PFSK-1 (cell line): ENCODE results near the gene ZCCHC8. TPM values are rescaled to one million over a fixed set of nuclear protein-coding genes. Genes with fewer than 3 reads are reported as not detected.

ENCODE experiments used
- FOXP2 ChIP-seq: optimal IDR thresholded peaks from 2 replicates; pipeline ENCODE3; 2011; ENCODE audit warnings: borderline replicate concordance, control low read depth, inconsistent platforms; ENCODE audit not compliant: insufficient read depth; ENCODE audit errors: extremely low read length, extremely low read depth
- POLR2AphosphoS5 ChIP-seq: IDR thresholded peaks from 2 replicates; pipeline ENCODE4 v1.6.1; 2012; ENCODE audit warnings: low read depth, mild to moderate bottlenecking, control low read depth, low read length, moderate library complexity
- SIN3A ChIP-seq: IDR thresholded peaks from 2 replicates; pipeline ENCODE4 v1.6.1; 2012; ENCODE audit warnings: mild to moderate bottlenecking, low read length, moderate library complexity, borderline replicate concordance; ENCODE audit not compliant: insufficient read depth
- TAF1 ChIP-seq: IDR thresholded peaks from 2 replicates; pipeline ENCODE4 v1.6.1; 2012; ENCODE audit warnings: low read length, control low read depth, borderline replicate concordance; ENCODE audit not compliant: insufficient read depth
- polyA plus RNA-seq: library from polyadenylated mRNA; unstranded; fragments of >200 nt; gene quantifications from one replicate; pipeline ENCODE4 v1.2.1, GENCODE V29; 2012; ENCODE audit warnings: low read depth, missing spikeins; ENCODE audit not compliant: insufficient read length
- TF ChIP-seq, protein P1 (sequence below), 2 experiments: IDR thresholded peaks; 2 replicates each; pipeline versions ENCODE4 v1.6.1 to v1.8.0; 2011 to 2012; ENCODE audit warnings: low read depth in 2 of 2, low read length in 2 of 2, control low read depth in 1 of 2, inconsistent platforms in 1 of 2, mild to moderate bottlenecking in 1 of 2, moderate library complexity in 1 of 2; ENCODE audit not compliant: insufficient read depth in 1 of 2

ZCCHC8 gene
- 18.1 TPM for polyA plus RNA-seq

DNA sequence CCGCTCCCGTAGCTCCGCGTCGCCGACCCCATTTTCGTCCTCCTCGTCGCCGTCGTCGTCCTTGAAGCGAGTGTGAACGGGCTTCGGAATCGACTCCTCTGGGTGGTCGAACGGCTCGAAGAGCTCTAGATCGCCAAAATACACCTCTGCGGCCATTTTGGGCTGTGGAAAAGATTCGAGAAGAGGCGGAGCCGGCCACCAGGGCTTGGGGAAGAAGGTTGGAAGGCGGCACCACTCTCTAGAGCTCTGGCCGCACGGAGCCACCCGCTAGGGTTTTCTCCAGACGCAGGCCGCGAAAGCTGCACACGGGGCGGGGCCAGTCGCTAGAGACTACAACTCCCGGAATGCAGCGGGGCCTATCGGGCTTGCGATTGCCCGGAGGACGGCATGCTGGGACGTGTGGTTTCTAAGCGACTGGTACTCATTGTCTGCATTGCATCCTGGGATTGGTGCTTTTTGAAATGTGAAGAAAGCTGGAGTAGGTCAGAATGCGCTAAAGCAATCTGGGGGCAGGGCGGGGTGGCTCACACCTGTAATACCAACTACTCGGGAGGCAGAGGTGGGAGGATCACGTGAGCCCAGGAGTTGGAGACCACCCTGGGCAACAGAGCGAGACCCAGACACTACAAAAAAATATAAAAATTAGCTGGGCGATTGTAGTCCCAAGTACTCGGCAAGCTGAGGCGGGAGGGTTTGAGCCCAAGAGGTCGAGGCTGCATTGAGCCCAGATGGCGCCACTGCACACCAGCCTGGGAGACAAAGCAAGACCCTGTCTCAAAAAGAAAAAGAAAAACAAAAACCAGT, at the start of gene ZCCHC8:
ZCCHC8 (minus strand) TSS at position 248 of the 804 bp plus-strand sequence; CDS start at position 156, 92 bp downstream.
- TF ChIP-seq TAF1 (peak; percentile 98), SIN3A (peak; percentile 94; the same call in 1 of the 2 replicates), FOXP2 (peak; percentile 68), POLR2AphosphoS5 (peak; percentile 92)
- TF ChIP-seq, protein P1, sequence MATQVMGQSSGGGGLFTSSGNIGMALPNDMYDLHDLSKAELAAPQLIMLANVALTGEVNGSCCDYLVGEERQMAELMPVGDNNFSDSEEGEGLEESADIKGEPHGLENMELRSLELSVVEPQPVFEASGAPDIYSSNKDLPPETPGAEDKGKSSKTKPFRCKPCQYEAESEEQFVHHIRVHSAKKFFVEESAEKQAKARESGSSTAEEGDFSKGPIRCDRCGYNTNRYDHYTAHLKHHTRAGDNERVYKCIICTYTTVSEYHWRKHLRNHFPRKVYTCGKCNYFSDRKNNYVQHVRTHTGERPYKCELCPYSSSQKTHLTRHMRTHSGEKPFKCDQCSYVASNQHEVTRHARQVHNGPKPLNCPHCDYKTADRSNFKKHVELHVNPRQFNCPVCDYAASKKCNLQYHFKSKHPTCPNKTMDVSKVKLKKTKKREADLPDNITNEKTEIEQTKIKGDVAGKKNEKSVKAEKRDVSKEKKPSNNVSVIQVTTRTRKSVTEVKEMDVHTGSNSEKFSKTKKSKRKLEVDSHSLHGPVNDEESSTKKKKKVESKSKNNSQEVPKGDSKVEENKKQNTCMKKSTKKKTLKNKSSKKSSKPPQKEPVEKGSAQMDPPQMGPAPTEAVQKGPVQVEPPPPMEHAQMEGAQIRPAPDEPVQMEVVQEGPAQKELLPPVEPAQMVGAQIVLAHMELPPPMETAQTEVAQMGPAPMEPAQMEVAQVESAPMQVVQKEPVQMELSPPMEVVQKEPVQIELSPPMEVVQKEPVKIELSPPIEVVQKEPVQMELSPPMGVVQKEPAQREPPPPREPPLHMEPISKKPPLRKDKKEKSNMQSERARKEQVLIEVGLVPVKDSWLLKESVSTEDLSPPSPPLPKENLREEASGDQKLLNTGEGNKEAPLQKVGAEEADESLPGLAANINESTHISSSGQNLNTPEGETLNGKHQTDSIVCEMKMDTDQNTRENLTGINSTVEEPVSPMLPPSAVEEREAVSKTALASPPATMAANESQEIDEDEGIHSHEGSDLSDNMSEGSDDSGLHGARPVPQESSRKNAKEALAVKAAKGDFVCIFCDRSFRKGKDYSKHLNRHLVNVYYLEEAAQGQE (IDR thresholded peaks at IDR 0.05; ENCODE audit: insufficient read depth in 1 of 2, low read depth in 2 of 2, low read length in 2 of 2): 0 out of 4 replicates have a peak, but pooled peaks of 1 of the 2 experiments have one; percentile 21

DNA sequence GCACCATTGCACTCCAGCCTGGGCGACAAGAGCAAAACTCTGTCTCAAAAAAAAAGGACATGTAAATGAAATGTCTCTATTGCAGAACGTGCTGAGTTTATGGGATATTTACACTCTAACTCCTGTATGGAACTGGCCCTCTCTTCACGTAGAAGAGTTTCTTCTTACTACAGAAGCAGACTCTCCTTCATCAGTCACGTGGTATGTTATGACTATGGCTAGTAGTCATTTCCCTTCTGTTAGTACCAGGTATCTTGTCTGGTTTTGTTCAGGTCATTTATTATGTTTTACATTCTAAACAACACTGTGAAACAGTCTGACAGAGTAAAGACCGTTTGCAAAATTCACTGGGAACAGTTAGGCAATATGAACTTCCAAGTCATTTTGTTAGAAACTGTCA, 46.6 kb upstream of the ZCCHC8 start:
- TF ChIP-seq POLR2AphosphoS5: no peak
- TF ChIP-seq TAF1: no peak
- no peak for TF ChIP-seq FOXP2
- TF ChIP-seq, protein P1 (IDR thresholded peaks at IDR 0.05; ENCODE audit: insufficient read depth in 1 of 2, low read depth in 2 of 2, low read length in 2 of 2): no peak
- no peak for TF ChIP-seq SIN3A

GRCh38 chr12:122545855-122546254, 45.1 kb upstream of the ZCCHC8 start:
- TF ChIP-seq POLR2AphosphoS5 (no peak), SIN3A (no peak), TAF1 (no peak), FOXP2 (no peak)
- TF ChIP-seq, protein P1 (IDR thresholded peaks at IDR 0.05; ENCODE audit: insufficient read depth in 1 of 2, low read depth in 2 of 2, low read length in 2 of 2): no peak

DNA sequence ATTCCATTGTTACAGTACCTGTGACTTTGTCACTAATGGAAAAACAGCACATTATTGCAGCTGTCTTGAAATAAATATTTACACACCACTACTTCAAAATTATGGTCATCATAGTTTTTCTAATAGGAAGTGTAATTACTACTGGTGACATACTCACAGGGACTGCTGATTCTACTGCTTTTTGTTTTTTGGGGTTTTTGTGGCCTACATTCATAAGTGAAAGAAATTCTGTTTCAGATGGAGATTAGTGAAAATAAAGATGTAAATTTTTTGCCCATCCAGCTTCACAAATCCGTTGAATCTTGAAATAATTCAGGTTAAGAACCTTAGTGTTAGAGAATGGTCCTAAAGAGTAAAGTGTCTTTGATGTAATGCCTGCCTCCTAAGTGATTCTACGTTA, 43.8 kb upstream of the ZCCHC8 start:
- TF ChIP-seq, protein P1 (IDR thresholded peaks at IDR 0.05; ENCODE audit: insufficient read depth in 1 of 2, low read depth in 2 of 2, low read length in 2 of 2): no peak

DNA sequence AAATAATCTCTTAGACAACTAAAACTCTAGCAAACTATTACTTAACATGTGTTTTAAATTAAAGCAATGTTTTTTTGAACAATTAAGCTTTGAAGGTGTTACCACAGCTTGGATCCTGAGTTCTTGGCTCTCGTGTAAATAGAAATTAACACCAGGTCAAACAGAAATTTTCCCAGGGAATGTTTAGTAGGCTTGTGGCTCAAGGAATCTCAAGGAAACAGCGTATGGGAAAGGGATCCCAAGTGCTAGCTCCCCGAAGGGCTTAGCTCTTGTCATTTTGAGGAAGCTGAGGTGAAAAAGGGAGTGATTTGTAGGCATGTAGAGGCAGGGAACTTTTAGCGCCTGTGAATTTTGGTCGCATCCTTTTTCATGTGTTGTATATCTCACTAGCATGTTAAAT, 37.8 kb upstream of the ZCCHC8 start:
- no peak for TF ChIP-seq POLR2AphosphoS5
